Hematopoietic multipotent progenitor cell (in vitro differentiated cells): Measurements from ENCODE around the gene ACAP3. TPM values are rescaled to one million over a fixed set of nuclear protein-coding genes. Genes with fewer than 3 reads are reported as not detected.

Source experiments
- DNase-seq, 3 donors: peaks; one replicate each; pipeline ENCODE4 v3.0.0-alpha.2; 2011 to 2015; ENCODE audit warnings: low read depth in 2 of 3, low spot score in 2 of 3
- total RNA-seq: library from RNA; depleted of rRNA; stranded (reverse); fragments of >200 nt; gene quantifications from one replicate; pipeline ENCODE4 v1.2.3, GENCODE V29; 2012

Gene ACAP3
- total RNA-seq, 1 donor, result 41.2 TPM

GRCh38 chr1:1304331-1305299 is 3.1 kb downstream of the ACAP3 start:
- no peak for DNase-seq

GRCh38 chr1:1303736-1304135 is 4.0 kb downstream of the ACAP3 start:
- no peak for DNase-seq

- no peak for DNase-seq
Observed at GRCh38 chr1:1302951-1303509, 4.7 kb downstream of the ACAP3 start.

GRCh38 chr1:1302006-1302430 is 5.7 kb downstream of the ACAP3 start:
- DNase-seq, result peak in 1 of 3 donors; percentile 42

GRCh38 chr1:1300352-1300739 is 7.4 kb downstream of the ACAP3 start:
- no peak for DNase-seq

GRCh38 chr1:1299686-1300351 is 7.9 kb downstream of the ACAP3 start:
- no peak for DNase-seq

GRCh38 chr1:1298861-1299685 is 8.7 kb downstream of the ACAP3 start:
- DNase-seq, result no peak

- DNase-seq, result no peak
Observed at GRCh38 chr1:1297802-1298424, 9.8 kb downstream of the ACAP3 start.

- DNase-seq, result no peak
Observed at GRCh38 chr1:1296070-1297061, 11.4 kb downstream of the ACAP3 start.

- DNase-seq, result no peak
Observed at GRCh38 chr1:1295154-1295923, 12.4 kb downstream of the ACAP3 start.

- DNase-seq, result no peak
Observed at GRCh38 chr1:1294250-1294890, 13.4 kb downstream of the ACAP3 start.

GRCh38 chr1:1293263-1294249 is 14.2 kb downstream of the ACAP3 start:
- no peak for DNase-seq

GRCh38 chr1:1292851-1293250 is 14.9 kb downstream of the ACAP3 start:
- DNase-seq, result no peak

GRCh38 chr1:1292442-1292779 is 15.3 kb downstream of the ACAP3 start:
- no peak for DNase-seq

GRCh38 chr1:1291548-1292441 is 15.9 kb downstream of the ACAP3 start:
- DNase-seq, result peak; percentile 48 to 79 (median 62)
